Mucosa of descending colon (tissue), 3 donors: ENCODE data around the gene MTMR3. TPM values are rescaled to one million over a fixed set of nuclear protein-coding genes. Genes with fewer than 3 reads are reported as not detected.
A peak's percentile ranks its signal among the peaks of the same experiment; 100 is the strongest.

Experiments used
- ATAC-seq: fragments of 200-7000 bp; cut with Tn5 transposase; one replicate; pipeline ENCODE4 v1.9.1; 2020; ENCODE audit warnings: mild to moderate bottlenecking, moderate library complexity
- DNase-seq, 3 donors: peaks; one replicate each; pipeline ENCODE4 v3.0.0-alpha.2; 2020
- H3K36me3 ChIP-seq: fragments of 200-600 bp; one replicate; pipeline ENCODE4 v1.8.0; 2021; ENCODE audit warnings: low read depth, mild to moderate bottlenecking
- H3K4me1 ChIP-seq: fragments of 200-600 bp; one replicate; pipeline ENCODE4 v1.8.0; 2021; ENCODE audit warnings: low read depth, mild to moderate bottlenecking
- H3K4me3 ChIP-seq: fragments of 200-600 bp; one replicate; pipeline ENCODE4 v1.8.0; 2021; ENCODE audit warnings: mild to moderate bottlenecking
- H3K9me3 ChIP-seq: fragments of 200-600 bp; one replicate; pipeline ENCODE4 v1.8.0; 2021; ENCODE audit warnings: mild to moderate bottlenecking
- intact Hi-C, 2 donors: fragments of 100-400 bp; cut with DNase I in 1 of 2; cut with micrococcal nuclease in 1 of 2; formaldehyde crosslinking; loops; one replicate each; pipeline versions ENCODE4 v1.11.0 to v1.11.1; 2022; cut with DNase I, micrococcal nuclease
- total RNA-seq, 3 donors: library from RNA; stranded (reverse); fragmentation: NEBNext Ultra II Directional in 2 of 3; extraction: Animal tissue kit (Norgen Biotek cat#: 25700) in 2 of 3; gene quantifications; one replicate each; pipeline versions ENCODE4 v1.2.1 to v1.2.4, GENCODE V29; 2021 to 2023
- TF ChIP-seq, protein P1 (sequence below): fragments of 200-600 bp; IDR thresholded peaks from one replicate; pipeline ENCODE4 v1.8.0; 2022; ENCODE audit warnings: antibody characterized with exemption, mild to moderate bottlenecking
- donor health status: DM: no; HTN: no; CAD: no; lungs with moderate emphysema.
- donor health status: DM: no; HTN: no; CAD: no.
- donor health status: DM: no; HTN: yes; CAD: no.

Gene MTMR3
- total RNA-seq, 3 donors from 2014 or later, result 47.7 to 59.8 (median 54.4) TPM

DNA sequence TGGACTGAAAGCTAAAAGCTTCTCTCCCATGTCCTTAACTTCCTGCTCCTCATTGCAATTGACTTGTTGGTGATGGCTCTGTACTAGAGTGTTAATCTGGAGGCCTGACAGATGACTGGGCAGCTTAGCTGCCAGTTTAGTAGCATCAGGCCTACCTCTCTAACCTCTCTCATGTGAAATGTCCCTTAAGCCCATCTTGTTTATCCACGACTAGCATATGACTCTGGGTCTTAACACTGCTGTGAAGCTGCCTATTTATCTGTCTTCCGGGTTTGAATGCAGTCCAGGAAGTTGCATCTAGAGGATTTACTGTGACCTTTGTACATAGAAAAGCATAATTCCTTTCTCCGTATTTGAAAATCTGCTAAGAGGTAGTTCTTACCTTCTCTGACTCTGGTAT, 112.0 kb downstream of the MTMR3 start:
- H3K36me3 ChIP-seq, result no peaks in the 10 kb centered on the region
- TF ChIP-seq, protein P1, sequence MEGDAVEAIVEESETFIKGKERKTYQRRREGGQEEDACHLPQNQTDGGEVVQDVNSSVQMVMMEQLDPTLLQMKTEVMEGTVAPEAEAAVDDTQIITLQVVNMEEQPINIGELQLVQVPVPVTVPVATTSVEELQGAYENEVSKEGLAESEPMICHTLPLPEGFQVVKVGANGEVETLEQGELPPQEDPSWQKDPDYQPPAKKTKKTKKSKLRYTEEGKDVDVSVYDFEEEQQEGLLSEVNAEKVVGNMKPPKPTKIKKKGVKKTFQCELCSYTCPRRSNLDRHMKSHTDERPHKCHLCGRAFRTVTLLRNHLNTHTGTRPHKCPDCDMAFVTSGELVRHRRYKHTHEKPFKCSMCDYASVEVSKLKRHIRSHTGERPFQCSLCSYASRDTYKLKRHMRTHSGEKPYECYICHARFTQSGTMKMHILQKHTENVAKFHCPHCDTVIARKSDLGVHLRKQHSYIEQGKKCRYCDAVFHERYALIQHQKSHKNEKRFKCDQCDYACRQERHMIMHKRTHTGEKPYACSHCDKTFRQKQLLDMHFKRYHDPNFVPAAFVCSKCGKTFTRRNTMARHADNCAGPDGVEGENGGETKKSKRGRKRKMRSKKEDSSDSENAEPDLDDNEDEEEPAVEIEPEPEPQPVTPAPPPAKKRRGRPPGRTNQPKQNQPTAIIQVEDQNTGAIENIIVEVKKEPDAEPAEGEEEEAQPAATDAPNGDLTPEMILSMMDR, result no peak
- no peaks in the 10 kb centered on the region for H3K9me3 ChIP-seq
- intact Hi-C loops, result no loop called here
- no peak overlapping the region for H3K4me3 ChIP-seq
- peaks cover 13% of the 10 kb centered on the region for H3K4me1 ChIP-seq
- peak in 1 of 3 donors; percentile 39 for DNase-seq
- peak; percentile 94 for ATAC-seq

- DNase-seq (no peak), ATAC-seq (no peak)
- TF ChIP-seq, protein P1, result no peak
- H3K36me3 ChIP-seq, result no peaks in the 10 kb centered on the region
- H3K9me3 ChIP-seq, result no peaks in the 10 kb centered on the region
- H3K4me1 ChIP-seq, result peaks cover 17% of the 10 kb centered on the region
- H3K4me3 ChIP-seq, result no peak overlapping the region
- intact Hi-C loops, result no loop called here
Measured at GRCh38 chr22:29997107-29997506, 114.1 kb downstream of the MTMR3 start.

- H3K9me3 ChIP-seq, result no peaks in the 10 kb centered on the region
- no peak overlapping the region for H3K4me3 ChIP-seq
- ATAC-seq, result no peak
- TF ChIP-seq, protein P1, result no peak
- no peaks in the 10 kb centered on the region for H3K36me3 ChIP-seq
- intact Hi-C loops, result no loop called here
- H3K4me1 ChIP-seq, result peaks cover 18% of the 10 kb centered on the region
- no peak for DNase-seq
Measured at GRCh38 chr22:29997516-29997915, 114.5 kb downstream of the MTMR3 start.

DNA sequence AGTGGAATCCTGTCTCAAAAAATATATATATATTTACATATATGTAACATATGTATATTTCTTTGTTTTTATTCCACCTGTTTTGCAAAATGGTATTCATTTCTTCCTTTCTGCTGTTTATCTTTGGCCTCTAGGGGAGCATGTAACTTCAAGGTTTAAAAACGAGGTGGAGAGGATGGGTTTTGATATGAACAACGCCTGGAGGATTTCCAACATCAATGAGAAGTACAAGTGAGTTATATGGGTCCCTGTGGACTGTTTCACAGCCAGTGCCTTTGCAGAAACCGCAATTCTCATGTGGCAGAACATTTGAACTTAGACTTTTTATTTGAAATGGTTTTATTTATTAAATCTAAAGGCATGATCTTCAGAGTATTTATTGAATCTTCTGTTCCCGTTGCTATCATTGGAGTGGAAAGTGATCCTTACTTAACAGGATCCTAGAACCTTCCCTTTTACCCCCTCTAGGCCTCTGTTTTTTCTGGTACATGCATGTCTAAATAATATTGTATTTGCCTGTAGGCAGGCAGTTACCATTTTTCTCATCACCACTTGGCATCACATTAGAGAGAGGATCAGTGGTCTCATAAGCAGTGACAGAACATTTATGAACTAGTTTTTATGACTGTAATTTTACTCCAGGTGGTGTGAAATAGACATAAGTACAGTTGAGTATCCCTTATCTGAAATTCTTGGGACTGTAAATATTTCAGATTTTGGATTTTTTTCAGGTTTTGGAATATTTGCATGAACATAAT, 115.8 kb downstream of the MTMR3 start:
- Histone ChIP-seq H3K36me3 (no peaks in the 10 kb centered on the region), H3K4me1 (peaks cover 27% of the 10 kb centered on the region), H3K4me3 (no peak overlapping the region), H3K9me3 (no peaks in the 10 kb centered on the region)
- intact Hi-C loops, result no loop called here
- TF ChIP-seq, protein P1, result no peak
- DNase-seq (no peak), ATAC-seq (no peak)

DNA sequence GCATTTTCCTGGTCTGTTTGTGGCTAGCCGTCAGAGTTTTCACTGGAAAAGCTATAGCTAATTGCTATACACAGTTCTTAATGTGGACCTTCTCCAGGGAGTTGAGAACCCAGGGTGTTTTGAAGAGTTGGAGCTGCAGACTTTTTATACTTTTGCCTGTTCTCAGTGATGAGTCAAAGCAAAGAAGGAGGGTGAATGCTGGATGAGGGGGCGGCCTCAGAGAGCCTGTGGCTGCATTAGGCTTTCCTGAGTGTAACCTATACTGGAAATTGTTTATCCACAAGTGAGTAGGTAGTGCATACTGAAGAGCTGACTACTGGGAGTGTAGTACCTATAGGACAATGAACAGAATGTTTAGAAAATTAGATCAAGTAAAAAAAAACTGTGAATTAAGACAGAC, 117.6 kb downstream of the MTMR3 start:
- Histone ChIP-seq H3K9me3 (no peaks in the 10 kb centered on the region), H3K4me1 (peaks cover 14% of the 10 kb centered on the region), H3K4me3 (no peak overlapping the region), H3K36me3 (no peaks in the 10 kb centered on the region)
- intact Hi-C loops, result no loop called here
- no peak for ATAC-seq
- TF ChIP-seq, protein P1, result no peak
- no peak for DNase-seq
